ENCODE measurements around the gene JCAD. TPM values are rescaled to one million over a fixed set of nuclear protein-coding genes. Genes with fewer than 3 reads are reported as not detected.

Gene JCAD
- total and polyA plus RNA-seq, 9 donors, result 10.0 to 71.7 (median 23.8) TPM

GRCh38 chr10:29977171-29977570 is 82.2 kb downstream of the JCAD start:
- no peaks in the 10 kb centered on the region for H3K36me3 ChIP-seq
- no peak for DNase-seq
- no peak overlapping the region for H3K27ac ChIP-seq
- intact Hi-C loops (cut with DNase I), result no loop called here
- no peak overlapping the region for H3K4me3 ChIP-seq
- no peaks in the 10 kb centered on the region for H3K27me3 ChIP-seq
- H3K4me1 ChIP-seq (ENCODE audit: insufficient read depth), result peaks cover 2% of the 10 kb centered on the region
- TF ChIP-seq, protein P1, sequence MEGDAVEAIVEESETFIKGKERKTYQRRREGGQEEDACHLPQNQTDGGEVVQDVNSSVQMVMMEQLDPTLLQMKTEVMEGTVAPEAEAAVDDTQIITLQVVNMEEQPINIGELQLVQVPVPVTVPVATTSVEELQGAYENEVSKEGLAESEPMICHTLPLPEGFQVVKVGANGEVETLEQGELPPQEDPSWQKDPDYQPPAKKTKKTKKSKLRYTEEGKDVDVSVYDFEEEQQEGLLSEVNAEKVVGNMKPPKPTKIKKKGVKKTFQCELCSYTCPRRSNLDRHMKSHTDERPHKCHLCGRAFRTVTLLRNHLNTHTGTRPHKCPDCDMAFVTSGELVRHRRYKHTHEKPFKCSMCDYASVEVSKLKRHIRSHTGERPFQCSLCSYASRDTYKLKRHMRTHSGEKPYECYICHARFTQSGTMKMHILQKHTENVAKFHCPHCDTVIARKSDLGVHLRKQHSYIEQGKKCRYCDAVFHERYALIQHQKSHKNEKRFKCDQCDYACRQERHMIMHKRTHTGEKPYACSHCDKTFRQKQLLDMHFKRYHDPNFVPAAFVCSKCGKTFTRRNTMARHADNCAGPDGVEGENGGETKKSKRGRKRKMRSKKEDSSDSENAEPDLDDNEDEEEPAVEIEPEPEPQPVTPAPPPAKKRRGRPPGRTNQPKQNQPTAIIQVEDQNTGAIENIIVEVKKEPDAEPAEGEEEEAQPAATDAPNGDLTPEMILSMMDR (IDR thresholded peaks at IDR 0.05), result no peak
- TF ChIP-seq POLR2A (IDR thresholded peaks at IDR 0.05) (no peak), EP300 (IDR thresholded peaks at IDR 0.05) (no peak)
- H3K9me3 ChIP-seq, result no peaks in the 10 kb centered on the region
- 69 to 94% (median 83%) methylated on average over 4 of the region's 4 CpGs for WGBS, 3 donors

DNA sequence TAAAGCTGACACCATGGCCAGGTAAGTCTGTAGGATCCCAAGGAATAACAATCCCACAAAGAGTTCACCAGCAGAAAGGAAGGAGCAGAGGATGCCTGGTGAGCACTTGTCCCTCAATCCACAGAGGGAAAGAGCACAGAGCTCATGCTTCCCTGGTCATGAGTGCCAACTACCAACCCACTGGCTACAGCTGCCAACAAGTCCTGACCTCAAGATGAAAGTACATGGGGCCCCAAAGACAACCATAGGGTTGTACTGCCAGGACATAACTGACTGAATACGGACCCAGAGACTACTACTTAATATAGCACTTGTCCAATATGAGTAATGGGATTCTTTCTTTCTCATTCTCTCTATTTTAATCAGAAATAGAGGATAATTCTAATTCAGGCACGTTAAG is 83.3 kb downstream of the JCAD start:
- DNase-seq, result no peak
- no peak overlapping the region for H3K27ac ChIP-seq
- H3K4me3 ChIP-seq, result no peak overlapping the region
- intact Hi-C loops (cut with DNase I), result no loop called here
- no peak for TF ChIP-seq POLR2A (IDR thresholded peaks at IDR 0.05)
- peaks cover 2% of the 10 kb centered on the region for H3K4me1 ChIP-seq (ENCODE audit: insufficient read depth)
- 45 to 77% (median 58%) methylated on average over 2 of the region's 2 CpGs for WGBS, 3 donors
- H3K27me3 ChIP-seq, result no peaks in the 10 kb centered on the region
- no peaks in the 10 kb centered on the region for H3K36me3 ChIP-seq
- H3K9me3 ChIP-seq, result no peaks in the 10 kb centered on the region

DNA sequence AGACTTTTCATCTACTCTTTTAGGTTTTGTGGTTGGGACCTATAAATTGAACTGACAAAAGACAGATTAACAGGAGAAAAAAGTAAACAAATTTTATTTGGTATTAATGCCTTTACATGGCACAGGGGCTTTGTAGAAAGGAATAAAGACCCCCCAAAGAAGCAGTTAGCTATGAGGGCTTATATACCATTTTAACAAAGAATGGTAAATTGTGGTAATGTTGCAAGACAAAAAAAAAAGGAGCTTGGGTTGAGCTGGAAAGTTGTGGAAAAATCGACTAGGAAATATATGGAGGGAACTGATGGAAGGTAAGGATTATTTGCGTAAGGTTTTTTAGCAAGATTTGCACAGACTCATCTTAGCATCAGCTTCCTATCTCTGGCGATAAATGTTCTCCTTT is 84.6 kb downstream of the JCAD start:
- intact Hi-C loops (cut with DNase I), result no loop called here
- Histone ChIP-seq H3K36me3 (no peaks in the 10 kb centered on the region), H3K4me1 (ENCODE audit: insufficient read depth) (no peaks in the 10 kb centered on the region), H3K4me3 (no peak overlapping the region), H3K27me3 (no peaks in the 10 kb centered on the region), H3K27ac (no peak overlapping the region), H3K9me3 (no peaks in the 10 kb centered on the region)
- 63 to 94% (median 86%) methylated on average over 3 of the region's 3 CpGs for WGBS, 3 donors
- no peak for DNase-seq
- TF ChIP-seq POLR2A (IDR thresholded peaks at IDR 0.05), result no peak

DNA sequence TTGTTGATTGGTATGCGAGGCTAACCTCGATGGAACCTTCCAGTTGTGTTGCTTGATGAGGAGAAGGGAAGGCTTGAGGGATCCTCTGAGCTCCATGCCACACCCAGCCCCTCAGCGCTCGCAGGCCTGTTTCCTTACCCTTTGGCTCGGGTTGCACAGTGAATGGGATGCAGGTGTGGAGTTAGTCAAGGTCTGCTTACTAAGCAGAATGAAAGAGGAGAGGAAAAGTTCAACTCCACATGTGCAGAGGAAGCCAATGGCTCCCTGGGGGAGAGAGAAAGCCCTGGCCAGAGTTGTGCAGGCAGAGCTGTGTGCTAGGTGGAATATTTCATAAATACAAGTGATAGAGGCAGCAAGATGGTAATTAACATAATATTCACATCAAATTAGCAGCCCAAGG is 85.5 kb downstream of the JCAD start:
- intact Hi-C loops (cut with DNase I), result no loop called here
- DNase-seq, result no peak
- no peaks in the 10 kb centered on the region for H3K9me3 ChIP-seq
- WGBS, 3 donors, result 83 to 91% (median 89%) methylated on average over 5 of the region's 5 CpGs
- H3K36me3 ChIP-seq, result no peaks in the 10 kb centered on the region
- TF ChIP-seq, protein P1 (IDR thresholded peaks at IDR 0.05), result no peak
- TF ChIP-seq POLR2A (IDR thresholded peaks at IDR 0.05) (no peak), EP300 (IDR thresholded peaks at IDR 0.05) (no peak)
- H3K27me3 ChIP-seq, result no peaks in the 10 kb centered on the region
- no peak overlapping the region for H3K27ac ChIP-seq
- no peak overlapping the region for H3K4me3 ChIP-seq
- peaks cover 3% of the 10 kb centered on the region for H3K4me1 ChIP-seq (ENCODE audit: insufficient read depth)

DNA sequence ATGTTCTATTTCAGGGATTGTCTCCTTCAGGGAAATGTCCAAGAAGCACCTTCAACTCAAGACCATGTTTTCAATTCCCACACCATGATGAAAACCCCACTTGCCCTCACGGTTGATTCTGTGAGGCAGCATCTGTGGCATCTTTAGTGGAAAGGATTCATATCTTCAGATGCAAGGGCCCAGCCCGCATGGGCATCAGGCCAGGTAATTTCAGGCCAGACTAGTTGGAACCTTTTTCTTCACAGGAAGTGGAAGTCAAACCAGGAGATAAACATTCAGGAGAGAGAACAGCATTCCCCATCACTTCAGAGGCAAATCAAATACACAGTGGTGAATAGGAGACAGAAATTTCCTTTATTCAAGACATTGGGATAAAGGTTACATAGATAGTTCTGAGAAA is 88.8 kb downstream of the JCAD start:
- H3K36me3 ChIP-seq, result no peaks in the 10 kb centered on the region
- TF ChIP-seq POLR2A (IDR thresholded peaks at IDR 0.05), result no peak
- TF ChIP-seq, protein P1 (IDR thresholded peaks at IDR 0.05), result no peak
- TF ChIP-seq EP300 (IDR thresholded peaks at IDR 0.05), result no peak
- no peak overlapping the region for H3K4me3 ChIP-seq
- no peaks in the 10 kb centered on the region for H3K9me3 ChIP-seq
- no peak overlapping the region for H3K27ac ChIP-seq
- 63 to 79% (median 78%) methylated on average over 2 of the region's 2 CpGs for WGBS, 3 donors
- no peak for DNase-seq
- H3K4me1 ChIP-seq (ENCODE audit: insufficient read depth), result peaks cover 9% of the 10 kb centered on the region
- intact Hi-C loops (cut with DNase I), result no loop called here
- no peaks in the 10 kb centered on the region for H3K27me3 ChIP-seq

DNA sequence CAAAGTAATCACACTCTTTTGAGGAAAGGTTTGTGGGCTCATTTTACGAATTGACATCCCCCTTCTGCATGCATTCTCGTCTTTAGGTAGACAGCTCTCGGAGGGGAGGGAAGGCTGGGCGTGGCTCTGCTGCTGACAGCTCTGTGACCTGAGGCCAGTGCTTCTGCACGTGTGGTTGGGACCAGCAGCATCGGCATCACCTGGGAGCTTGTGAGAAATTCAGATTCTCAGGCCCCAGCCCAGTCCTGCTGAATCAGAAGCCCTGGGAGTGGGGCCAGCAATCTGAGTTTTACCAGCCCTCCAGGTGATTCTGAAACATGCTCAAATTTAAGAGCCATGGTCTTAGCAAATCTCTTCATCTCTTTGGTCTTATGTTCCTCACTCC is 89.4 kb downstream of the JCAD start:
- no peaks in the 10 kb centered on the region for H3K27me3 ChIP-seq
- intact Hi-C loops (cut with DNase I), result no loop called here
- DNase-seq, result no peak
- TF ChIP-seq, protein P1 (IDR thresholded peaks at IDR 0.05), result no peak
- TF ChIP-seq EP300 (IDR thresholded peaks at IDR 0.05) (no peak), POLR2A (IDR thresholded peaks at IDR 0.05) (no peak)
- no peaks in the 10 kb centered on the region for H3K36me3 ChIP-seq
- WGBS, 3 donors, result 75 to 90% (median 86%) methylated on average over 6 of the region's 6 CpGs
- peaks cover 9% of the 10 kb centered on the region for H3K4me1 ChIP-seq (ENCODE audit: insufficient read depth)
- H3K4me3 ChIP-seq, result no peak overlapping the region
- H3K27ac ChIP-seq, result no peak overlapping the region
- no peaks in the 10 kb centered on the region for H3K9me3 ChIP-seq

All from ovary (tissue), 9 donors.